B cell (primary cell): ENCODE results near the gene CTCF. TPM values are rescaled to one million over a fixed set of nuclear protein-coding genes. Genes with fewer than 3 reads are reported as not detected.
A peak's percentile ranks its signal among the peaks of the same experiment; 100 is the strongest.
"Not testable (repeated sequence)": the region's sequence is repeated elsewhere in the genome, so short reads cannot be mapped to it uniquely, and the experiment has no call there.

Experiments
- ATAC-seq: fragments of 200-7000 bp; cut with Tn5 transposase; one replicate; pipeline ENCODE4 v1.10.0; 2021; ENCODE audit warnings: low read depth, mild to moderate bottlenecking, moderate number of reproducible peaks, moderate library complexity
- CTCF ChIA-PET: fragments of 350-600 bp; sonication (Branson Sonifier 250); formaldehyde crosslinking; loops from one replicate; lab custom pipeline; 2021; ENCODE audit warnings: antibody characterized with exemption, inconsistent platforms; lab: Charles Lee
- POLR2A ChIA-PET: fragments of 350-600 bp; sonication (Branson Sonifier 250); formaldehyde crosslinking; loops from one replicate; lab custom pipeline; 2021; ENCODE audit warnings: antibody characterized with exemption; lab: Charles Lee
- DNase-seq: peaks from one replicate; pipeline ENCODE4 v3.0.0; 2013
- H2AFZ ChIP-seq: 2 replicates; pipeline ENCODE4 v1.6.1; 2012; ENCODE audit warnings: mild to moderate bottlenecking, low read depth, low read length; ENCODE audit not compliant: insufficient read depth, poor library complexity, severe bottlenecking
- H3K27ac ChIP-seq, 2 donors: 1 replicate in 1 of 2; 2 replicates in 1 of 2; pipeline ENCODE4 v1.5.1; 2012 to 2013; ENCODE audit warnings: low read length in 2 of 2, mild to moderate bottlenecking in 2 of 2, moderate library complexity in 1 of 2
- H3K27me3 ChIP-seq, 4 experiments: fragments of 200-600 bp in 1 of 4; sonication (generic) in 1 of 4; replicated peaks in 1 of 4; 1 replicate in 2 of 4; 2 replicates in 2 of 4; pipeline versions ENCODE4 v1.6.1 to v1.7.0; 2013 to 2016; ENCODE audit warnings: low read length in 3 of 4, mild to moderate bottlenecking in 2 of 4, mixed read lengths in 1 of 4, moderate library complexity in 1 of 4; ENCODE audit not compliant: insufficient read depth in 4 of 4, control insufficient read depth in 3 of 4; ENCODE audit errors: control extremely low read depth in 1 of 4
- H3K36me3 ChIP-seq, 2 experiments: replicated peaks in 1 of 2; 1 replicate in 1 of 2; 2 replicates in 1 of 2; pipeline versions ENCODE4 v1.6.1 to v1.7.1; 2013; ENCODE audit warnings: low read length in 1 of 2; ENCODE audit not compliant: insufficient read depth in 2 of 2, control insufficient read depth in 1 of 2; ENCODE audit errors: control extremely low read depth in 1 of 2, extremely low read depth in 1 of 2
- H3K4me1 ChIP-seq, 2 donors: fragments of 200-600 bp in 1 of 2; sonication (generic) in 1 of 2; 1 replicate in 1 of 2; 2 replicates in 1 of 2; pipeline versions ENCODE4 v1.5.1 to v1.6.1; 2013 to 2017; ENCODE audit warnings: low read length in 2 of 2; ENCODE audit not compliant: control insufficient read depth in 2 of 2, insufficient read depth in 2 of 2
- H3K4me2 ChIP-seq: replicated peaks from 2 replicates; pipeline ENCODE3; 2012; ENCODE audit warnings: mild to moderate bottlenecking, low read depth, low read length; ENCODE audit not compliant: poor library complexity, severe bottlenecking
- H3K4me3 ChIP-seq, 5 experiments: fragments of 200-600 bp in 1 of 5; sonication (generic) in 1 of 5; 1 replicate in 3 of 5; 2 replicates in 2 of 5; pipeline versions ENCODE4 v1.5.1 to v1.7.0; 2011 to 2016; ENCODE audit warnings: low read length in 4 of 5, mild to moderate bottlenecking in 4 of 5, low read depth in 2 of 5, control low read depth in 1 of 5, moderate library complexity in 1 of 5; ENCODE audit not compliant: insufficient read depth in 1 of 5; ENCODE audit errors: control extremely low read depth in 1 of 5, extremely low read depth in 1 of 5
- H3K79me2 ChIP-seq: fragments of 200-600 bp; sonication (generic); one replicate; pipeline ENCODE4 v1.6.0; 2016; ENCODE audit warnings: low read length; ENCODE audit not compliant: control insufficient read depth, insufficient read depth
- H3K9ac ChIP-seq: fragments of 200-600 bp; sonication (generic); 2 replicates; pipeline ENCODE4 v1.6.1; 2017; ENCODE audit warnings: mild to moderate bottlenecking, low read length, moderate library complexity
- H3K9me3 ChIP-seq, 3 donors: one replicate each; pipeline versions ENCODE4 v1.6.1 to v1.7.1; 2013; ENCODE audit warnings: low read length in 2 of 3; ENCODE audit not compliant: control insufficient read depth in 2 of 3, insufficient read depth in 1 of 3; ENCODE audit errors: control extremely low read depth in 1 of 3
- H4K20me1 ChIP-seq: 2 replicates; pipeline ENCODE4 v1.6.0; 2012; ENCODE audit warnings: mild to moderate bottlenecking, low read length; ENCODE audit not compliant: insufficient read depth, control insufficient read depth, poor library complexity, severe bottlenecking
- H3K27ac Mint-ChIP-seq: one replicate; pipeline ENCODE4 v1.8.0; 2021; ENCODE audit warnings: mixed read lengths
- H3K27me3 Mint-ChIP-seq: one replicate; pipeline ENCODE4 v1.8.0; 2021; ENCODE audit warnings: mixed read lengths
- H3K4me1 Mint-ChIP-seq: one replicate; pipeline ENCODE4 v1.8.0; 2021; ENCODE audit warnings: mixed read lengths
- H3K4me3 Mint-ChIP-seq: one replicate; pipeline ENCODE4 v1.8.0; 2021; ENCODE audit warnings: mixed read lengths
- H3K9me3 Mint-ChIP-seq: one replicate; pipeline ENCODE4 v1.8.0; 2022; ENCODE audit warnings: mixed read lengths; ENCODE audit not compliant: insufficient read depth
- EZH2 ChIP-seq: IDR thresholded peaks from 2 replicates; pipeline ENCODE4 v1.6.1; 2012; ENCODE audit warnings: borderline replicate concordance, low read depth, mild to moderate bottlenecking, moderate library complexity, low read length; ENCODE audit not compliant: insufficient read depth, poor library complexity, severe bottlenecking
- WGBS: methylation state at CpG from one replicate; pipeline ENCODE4 v1.1.5; 2013; ENCODE audit warnings: missing lambda C conversion rate; ENCODE audit not compliant: insufficient coverage; 5-methylcytosine and 5-hydroxymethylcytosine counted together
- intact Hi-C: fragments of 100-400 bp; cut with micrococcal nuclease; formaldehyde crosslinking; loops from one replicate; pipeline ENCODE4 v1.10.0; 2022
- polyA plus RNA-seq: library from polyadenylated mRNA; depleted of rRNA; stranded (reverse); fragments of >200 nt; gene quantifications from 2 replicates; pipeline ENCODE4 v1.2.3, GENCODE V29; 2012
- total RNA-seq, 2 donors: library from RNA; stranded (reverse); fragments of 120-200 nt in 1 of 2; gene quantifications; 1 replicate in 1 of 2; 2 replicates in 1 of 2; pipeline versions ENCODE4 v1.2.3 to v1.2.4, GENCODE V29; 2013 to 2022
- TF ChIP-seq, protein P1 (sequence below): fragments of 200-600 bp; IDR thresholded peaks from one replicate; pipeline ENCODE4 v1.8.0; 2022; ENCODE audit warnings: antibody characterized with exemption, mild to moderate bottlenecking

CTCF gene
- total and polyA plus RNA-seq, 2 donors (not counting 1 experiment from before 2014, with no cell fraction given) = 42.7 to 78.4 TPM

DNA sequence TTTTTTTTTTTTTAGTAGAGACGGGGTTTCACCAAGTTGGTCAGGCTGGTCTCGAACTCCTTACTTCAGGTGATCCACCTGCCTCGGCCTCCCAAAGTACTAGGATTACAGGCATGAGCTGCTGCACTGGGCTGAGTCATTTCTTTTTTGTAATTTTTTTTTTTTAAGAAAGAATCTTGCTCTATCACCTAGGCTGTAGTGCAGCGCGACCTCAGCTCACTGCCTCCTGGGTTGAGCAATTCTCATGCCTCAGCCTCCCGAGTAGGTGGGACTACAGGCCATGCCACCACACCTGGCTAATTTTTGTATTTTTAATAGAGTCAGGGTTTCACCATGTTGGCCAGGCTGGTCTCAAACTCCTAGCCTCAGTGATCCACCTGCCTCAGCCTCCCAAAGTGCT lies 28.3 kb upstream of the CTCF start:
- Histone ChIP-seq H3K27ac (peak overlapping the region; percentile 6 to 51), H3K79me2 (peaks cover 90% of the 10 kb centered on the region), H3K36me3 (peaks cover 0 to 13% of the 10 kb centered on the region in 2 experiments), H4K20me1 (peaks cover 46% of the 10 kb centered on the region), H3K4me1 (peaks cover 66 to 88% of the 10 kb centered on the region in 2 donors)
- H3K4me3 Mint-ChIP-seq, DNase-seq, ATAC-seq, H3K9me3 Mint-ChIP-seq, H3K27me3 Mint-ChIP-seq, H3K27me3 ChIP-seq, H3K4me3 ChIP-seq, H3K4me2 ChIP-seq, H2AFZ ChIP-seq, H3K9me3 ChIP-seq, H3K9ac ChIP-seq, intact Hi-C loops: not testable (repeated sequence)
- Mint-ChIP-seq H3K27ac (peak overlapping the region; percentile 78), H3K4me1 (peaks cover 70% of the 10 kb centered on the region)
- POLR2A ChIA-PET = interaction anchor here (0.7 to 7.3 kb wide), 3 partner anchors 13 to 462 kb away, joined by 7 to 53 read pairs (median 26); partner anchors contain the start of gene CTCF
- WGBS = no CpG with 5 or more reads among the region's 6 CpGs
- CTCF ChIA-PET = interaction anchor here (1.1 to 12.8 kb wide), 7 partner anchors 9 to 111 kb away, joined by 4 to 178 read pairs (median 11); partner anchors contain the start of genes CARMIL2 and CTCF

DNA sequence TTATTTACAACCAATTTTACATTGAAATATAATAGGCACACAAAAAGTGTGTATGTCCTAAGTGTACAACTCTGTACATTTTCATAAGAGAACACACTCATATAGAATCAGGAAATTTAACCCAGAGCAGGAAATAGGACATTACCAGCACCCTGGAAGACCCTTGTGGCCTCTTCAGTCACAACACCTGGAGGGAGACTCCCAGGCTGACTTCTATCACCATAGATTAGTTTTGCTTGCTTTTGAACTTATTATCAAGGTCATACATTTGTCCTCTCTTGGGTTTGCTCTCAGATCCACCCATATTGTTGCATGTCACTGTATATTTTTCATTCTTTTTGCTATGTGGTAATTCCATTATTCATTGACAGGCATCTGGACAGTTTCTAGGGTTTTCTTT lies 27.9 kb upstream of the CTCF start:
- peaks cover 0 to 17% of the 10 kb centered on the region in 2 experiments for H3K36me3 ChIP-seq
- Mint-ChIP-seq H3K4me1 (peaks cover 75% of the 10 kb centered on the region), H3K4me3 (peak overlapping the region; percentile 38), H3K9me3 (no peaks in the 10 kb centered on the region), H3K27me3 (no peaks in the 10 kb centered on the region), H3K27ac (peak overlapping the region; percentile 78)
- intact Hi-C loops = no loop called here
- peak overlapping the region; percentile 23 for H3K4me2 ChIP-seq
- no peak overlapping the region for H2AFZ ChIP-seq
- H3K9me3 ChIP-seq = no peaks in the 10 kb centered on the region
- TF ChIP-seq, protein P1, sequence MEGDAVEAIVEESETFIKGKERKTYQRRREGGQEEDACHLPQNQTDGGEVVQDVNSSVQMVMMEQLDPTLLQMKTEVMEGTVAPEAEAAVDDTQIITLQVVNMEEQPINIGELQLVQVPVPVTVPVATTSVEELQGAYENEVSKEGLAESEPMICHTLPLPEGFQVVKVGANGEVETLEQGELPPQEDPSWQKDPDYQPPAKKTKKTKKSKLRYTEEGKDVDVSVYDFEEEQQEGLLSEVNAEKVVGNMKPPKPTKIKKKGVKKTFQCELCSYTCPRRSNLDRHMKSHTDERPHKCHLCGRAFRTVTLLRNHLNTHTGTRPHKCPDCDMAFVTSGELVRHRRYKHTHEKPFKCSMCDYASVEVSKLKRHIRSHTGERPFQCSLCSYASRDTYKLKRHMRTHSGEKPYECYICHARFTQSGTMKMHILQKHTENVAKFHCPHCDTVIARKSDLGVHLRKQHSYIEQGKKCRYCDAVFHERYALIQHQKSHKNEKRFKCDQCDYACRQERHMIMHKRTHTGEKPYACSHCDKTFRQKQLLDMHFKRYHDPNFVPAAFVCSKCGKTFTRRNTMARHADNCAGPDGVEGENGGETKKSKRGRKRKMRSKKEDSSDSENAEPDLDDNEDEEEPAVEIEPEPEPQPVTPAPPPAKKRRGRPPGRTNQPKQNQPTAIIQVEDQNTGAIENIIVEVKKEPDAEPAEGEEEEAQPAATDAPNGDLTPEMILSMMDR = no peak
- TF ChIP-seq EZH2 = no peak
- ChIA-PET CTCF (interaction anchor here (1.1 to 12.8 kb wide), 5 partner anchors 9 to 28 kb away, joined by 4 to 178 read pairs (median 7); partner anchors contain the start of gene CTCF), POLR2A (interaction anchor here (0.7 to 1.2 kb wide), 3 partner anchors 16 to 461 kb away, joined by 5 to 8 read pairs (median 7); no protein-coding TSS in a partner anchor)
- peak overlapping the region; percentile 6 to 51 for H3K27ac ChIP-seq
- no peak for ATAC-seq
- H3K4me3 ChIP-seq = no peak overlapping the region
- peaks cover 51% of the 10 kb centered on the region for H4K20me1 ChIP-seq
- H3K9ac ChIP-seq = no peak overlapping the region
- DNase-seq = peak; percentile 15
- H3K79me2 ChIP-seq = peaks cover 90% of the 10 kb centered on the region
- peaks cover 69 to 92% of the 10 kb centered on the region in 2 donors for H3K4me1 ChIP-seq
- no peaks in the 10 kb centered on the region for H3K27me3 ChIP-seq
